Measurements from ENCODE around the gene KRT15. TPM values are rescaled to one million over a fixed set of nuclear protein-coding genes. Genes with fewer than 3 reads are reported as not detected.

Gene KRT15
- total and polyA plus RNA-seq, 2 of the 4 experiments (the other 2 are of a cell fraction): 2.9 to 5.3 TPM

- H3K9ac ChIP-seq (ENCODE audit: low read depth, low read length): no peak overlapping the region
- H2AK9ac ChIP-seq (replicated peaks; ENCODE audit: low read depth, low read length, poor library complexity): peak overlapping the region; percentile 69
- H2AFZ ChIP-seq (replicated peaks; ENCODE audit: low read length, poor library complexity): peak overlapping the region; percentile 83
- no peak overlapping the region for H4K91ac ChIP-seq (ENCODE audit: insufficient read depth, low read depth, low read length)
- no peaks in the 10 kb centered on the region for H3K27me3 ChIP-seq (ENCODE audit: control insufficient read depth, insufficient read depth, low read length)
- DNase-seq (no peak), ATAC-seq (ENCODE audit: low read depth) (no peak)
- in situ Hi-C loops (cut with MboI; ENCODE audit: low sequenced_read_pairs) (no loop called here), intact Hi-C loops (cut with micrococcal nuclease) (no loop called here), dilution Hi-C loops (cut with HindIII; ENCODE audit: low sequenced_read_pairs, unreplicated experiment) (no loop called here)
- H3K14ac ChIP-seq (replicated peaks; ENCODE audit: low read depth, low read length): no peak overlapping the region
- H3K79me1 ChIP-seq (ENCODE audit: low read depth in 1 of 2, low read length in 2 of 2): peaks cover 0 to 4% of the 10 kb centered on the region in 2 experiments; a peak in 1 of 4 replicates
- H3K36me3 ChIP-seq (ENCODE audit: control insufficient read depth, insufficient read depth, low read length): no peaks in the 10 kb centered on the region
- H3K4me3 ChIP-seq (ENCODE audit: insufficient read depth, low read depth, low read length): no peak overlapping the region
- no peak overlapping the region for H3K56ac ChIP-seq (ENCODE audit: extremely low read depth, insufficient read depth, low read length)
- H3K4me2 ChIP-seq (ENCODE audit: low read depth, low read length): no peak overlapping the region
- peak overlapping the region; percentile 64; the same call in 1 of the 2 replicates for H2BK120ac ChIP-seq (ENCODE audit: low read depth, low read length)
- peak overlapping the region; percentile 26; the same call in 1 of the 2 replicates for H3K4ac ChIP-seq (ENCODE audit: low read depth, low read length)
- peaks cover 8% of the 10 kb centered on the region; the same call in 1 of the 2 replicates for H3K9me1 ChIP-seq (ENCODE audit: insufficient read depth, low read length)
- H3K27ac ChIP-seq (ENCODE audit: insufficient read depth, low read length): no peak overlapping the region
- ChIA-PET CTCF (interaction anchor here (0.6 to 1.3 kb wide), 2 partner anchors 14 to 29 kb away, joined by 3 to 7 read pairs; partner anchors contain the start of gene KRT13), POLR2A (ENCODE audit: unreplicated experiment) (no interaction called here)
- peak overlapping the region; percentile 23 for H2BK5ac ChIP-seq (ENCODE audit: low read depth, low read length, poor library complexity, severe bottlenecking)
- no peak overlapping the region for H3K23ac ChIP-seq (ENCODE audit: low read depth, low read length)
- TF ChIP-seq MXI1 (IDR thresholded peaks at IDR 0.05; ENCODE audit: borderline replicate concordance, low read depth, low read length): no peak
- no peak overlapping the region for H3K18ac ChIP-seq (ENCODE audit: low read depth, low read length)
- H3K9me3 ChIP-seq (ENCODE audit: control insufficient read depth, insufficient read depth, low read length): no peaks in the 10 kb centered on the region
- no peaks in the 10 kb centered on the region for H4K20me1 ChIP-seq (ENCODE audit: insufficient read depth, low read length)
- H2BK15ac ChIP-seq (ENCODE audit: low read depth, low read length): no peak overlapping the region; the same call in 2 of the 3 replicates
- no TSS peak for BruUV-seq (replicated peaks)
- peak overlapping the region; percentile 47; the same call in 1 of the 2 replicates for H2AK5ac ChIP-seq (ENCODE audit: low read depth, low read length)
- peaks cover 27% of the 10 kb centered on the region for H3K4me1 ChIP-seq (ENCODE audit: control insufficient read depth, insufficient read depth, low read length)
- H4K8ac ChIP-seq (ENCODE audit: low read depth in 2 of 2, low read length in 2 of 2): no peak overlapping the region; a peak in 1 of 4 replicates
- WGBS, 2 experiments (ENCODE audit: extremely low coverage in 2 of 2, insufficient read length in 1 of 2): 73% methylated on average over 3 of the region's 11 CpGs; no CpG with 5 or more reads in 1 of the 2 experiments
- H2BK20ac ChIP-seq (ENCODE audit: low read depth, low read length): no peak overlapping the region; the same call in 1 of the 2 replicates
- no peak overlapping the region; the same call in 1 of the 2 replicates for H4K5ac ChIP-seq (ENCODE audit: low read depth, low read length)
Observed at GRCh38 chr17:41519501-41520224, 973 bp upstream of the KRT15 start.
